Spleen (tissue), 11 donors: ENCODE results near the gene CABLES2. TPM values are rescaled to one million over a fixed set of nuclear protein-coding genes. Genes with fewer than 3 reads are reported as not detected.

Source experiments
- DNase-seq: peaks from one replicate; pipeline ENCODE4 v3.0.0-alpha.2; 2020
- H3K27ac ChIP-seq, 8 donors: fragments of 200-600 bp; sonication (generic) in 7 of 8; 1 replicate in 4 of 8; 2 replicates in 4 of 8; pipeline versions ENCODE4 v1.5.0 to v1.8.0; 2016 to 2021; ENCODE audit warnings: inconsistent platforms in 4 of 8, mild to moderate bottlenecking in 4 of 8, moderate library complexity in 1 of 8
- H3K27me3 ChIP-seq, 7 donors: fragments of 200-600 bp; sonication (generic) in 6 of 7; replicated peaks in 1 of 7; 1 replicate in 4 of 7; 2 replicates in 3 of 7; pipeline versions ENCODE4 v1.5.0 to v1.8.0; 2016 to 2021; ENCODE audit warnings: inconsistent platforms in 3 of 7, mild to moderate bottlenecking in 1 of 7
- H3K36me3 ChIP-seq, 6 donors: fragments of 200-600 bp; sonication (generic) in 5 of 6; 1 replicate in 4 of 6; 2 replicates in 2 of 6; pipeline versions ENCODE4 v1.5.0 to v1.8.0; 2016 to 2021; ENCODE audit warnings: inconsistent platforms in 2 of 6
- H3K4me1 ChIP-seq, 6 donors: fragments of 200-600 bp; sonication (generic) in 5 of 6; 1 replicate in 3 of 6; 2 replicates in 3 of 6; pipeline versions ENCODE4 v1.5.0 to v1.8.0; 2016 to 2021; ENCODE audit warnings: inconsistent platforms in 3 of 6
- H3K4me3 ChIP-seq, 8 donors: fragments of 200-600 bp; sonication (generic) in 7 of 8; 1 replicate in 4 of 8; 2 replicates in 4 of 8; pipeline versions ENCODE4 v1.5.0 to v1.8.0; 2016 to 2021; ENCODE audit warnings: inconsistent platforms in 4 of 8, mild to moderate bottlenecking in 4 of 8, moderate library complexity in 2 of 8
- H3K9me3 ChIP-seq, 8 donors: fragments of 200-600 bp; sonication (generic) in 7 of 8; 1 replicate in 4 of 8; 2 replicates in 4 of 8; pipeline versions ENCODE4 v1.5.0 to v1.8.0; 2016 to 2021; ENCODE audit warnings: inconsistent platforms in 4 of 8
- CTCF ChIP-seq, 11 experiments: fragments of 200-600 bp in 7 of 11; fragments of 450-650 bp in 4 of 11; sonication (generic) in 4 of 11; IDR thresholded peaks in 8 of 11; conservative IDR thresholded peaks in 3 of 11; 1 replicate in 7 of 11; 2 replicates in 4 of 11; pipeline versions ENCODE4 v1.4.0 to v1.8.0; 2016 to 2021; ENCODE audit warnings: antibody characterized with exemption in 11 of 11, inconsistent platforms in 4 of 11, mild to moderate bottlenecking in 1 of 11
- POLR2A ChIP-seq, 3 donors: fragments of 450-650 bp; IDR thresholded peaks; one replicate each; pipeline ENCODE4 v1.5.1; 2017; ENCODE audit warnings: antibody characterized with exemption in 3 of 3, mild to moderate bottlenecking in 1 of 3
- POLR2AphosphoS5 ChIP-seq, 3 donors: sonication (generic); formaldehyde crosslinking; IDR thresholded peaks; one replicate each; pipeline ENCODE4 v1.5.1; 2017; ENCODE audit warnings: antibody characterized with exemption in 3 of 3
- WGBS, 5 donors: extraction: QIAGEN DNeasy Blood & Tissue Kit in 3 of 5; methylation state at CpG; one replicate each; pipeline versions ENCODE4 v1.1.5 to v1.1.7; 2013 to 2018; 5-methylcytosine and 5-hydroxymethylcytosine counted together
- intact Hi-C: fragments of 100-400 bp; cut with DNase I; formaldehyde crosslinking; loops from one replicate; pipeline ENCODE4 v1.15.0; 2023; ENCODE audit warnings: low total_unique reads
- polyA plus RNA-seq, 3 donors: library from polyadenylated mRNA; stranded (reverse); fragments of 200-250 nt; gene quantifications; one replicate each; pipeline ENCODE4 v1.2.1, GENCODE V29; 2013
- total RNA-seq, 7 donors: library from RNA; depleted of rRNA in 3 of 7; stranded (reverse); fragments of >200 nt in 3 of 7; fragmentation: NEBNext Ultra II Directional in 4 of 7; extraction: Animal tissue kit (Norgen Biotek cat#: 25700) in 4 of 7; gene quantifications; one replicate each; pipeline versions ENCODE4 v1.1.0 to v1.2.1, GENCODE V29; 2016 to 2021
- donor health status: healthy with polysubstance abuse.
- donor health status: DM: no; HTN: no; CAD: no; lungs with moderate emphysema.
- donor health status: DM: no; HTN: no; CAD: no.
- donor health status: Bipolar disorder and iron deficiency.
- donor health status: healthy.
- donor health status: DM: no; HTN: no; CAD: no.
- donor health status: DM: yes; HTN: yes; CAD: no.

CABLES2 gene
- total and polyA plus RNA-seq, 10 donors: 2.0 to 5.9 (median 4.0) TPM

- 71 to 80% (median 78%) methylated on average over 16 to 17 of the region's 17 CpGs for WGBS, 5 donors
- intact Hi-C loops: no loop called here
- H3K9me3 ChIP-seq: no peaks in the 10 kb centered on the region
- no peak overlapping the region for H3K4me3 ChIP-seq
- no peak for DNase-seq
- H3K36me3 ChIP-seq: no peaks in the 10 kb centered on the region
- TF ChIP-seq CTCF (IDR thresholded peaks at IDR 0.05 in 8 of 11, conservative IDR thresholded peaks at IDR 0.05 in 3 of 11): no peak
- H3K4me1 ChIP-seq: no peaks in the 10 kb centered on the region
- H3K27ac ChIP-seq: no peak overlapping the region
- peaks cover 0 to 96% (median 24%) of the 10 kb centered on the region in 7 donors for H3K27me3 ChIP-seq
Observed at GRCh38 chr20:62453186-62453808, 46.2 kb upstream of the CABLES2 start.

- no peak overlapping the region for H3K27ac ChIP-seq
- no peak overlapping the region for H3K4me3 ChIP-seq
- WGBS, 5 donors: 67 to 76% (median 72%) methylated on average over 10 to 18 of the region's 18 CpGs
- H3K36me3 ChIP-seq: no peaks in the 10 kb centered on the region
- intact Hi-C loops: no loop called here
- DNase-seq: no peak
- TF ChIP-seq POLR2A (IDR thresholded peaks at IDR 0.05) (no peak), CTCF (IDR thresholded peaks at IDR 0.05 in 8 of 11, conservative IDR thresholded peaks at IDR 0.05 in 3 of 11) (no peak), POLR2AphosphoS5 (IDR thresholded peaks at IDR 0.05) (no peak)
- H3K4me1 ChIP-seq: no peaks in the 10 kb centered on the region
- H3K27me3 ChIP-seq: peaks cover 0 to 96% (median 24%) of the 10 kb centered on the region in 7 donors
- H3K9me3 ChIP-seq: no peaks in the 10 kb centered on the region
Observed at GRCh38 chr20:62452475-62453095, 45.5 kb upstream of the CABLES2 start.

- 81 to 92% (median 87%) methylated on average over 3 of the region's 3 CpGs for WGBS, 5 donors
- DNase-seq: no peak
- H3K36me3 ChIP-seq: no peaks in the 10 kb centered on the region
- intact Hi-C loops: no loop called here
- H3K4me3 ChIP-seq: no peak overlapping the region
- TF ChIP-seq POLR2AphosphoS5 (IDR thresholded peaks at IDR 0.05): no peak
- no peaks in the 10 kb centered on the region for H3K4me1 ChIP-seq
- no peaks in the 10 kb centered on the region for H3K9me3 ChIP-seq
- peaks cover 0 to 94% (median 24%) of the 10 kb centered on the region in 7 donors for H3K27me3 ChIP-seq
- no peak overlapping the region for H3K27ac ChIP-seq
Observed at GRCh38 chr20:62451970-62452369, 44.9 kb upstream of the CABLES2 start.

GRCh38 chr20:62451156-62451767 lies 44.2 kb upstream of the CABLES2 start:
- intact Hi-C loops: no loop called here
- DNase-seq: no peak
- WGBS, 5 donors: 74 to 82% (median 76%) methylated on average over 10 of the region's 10 CpGs
- Histone ChIP-seq H3K9me3 (no peaks in the 10 kb centered on the region), H3K4me1 (no peaks in the 10 kb centered on the region), H3K27ac (no peak overlapping the region), H3K4me3 (no peak overlapping the region), H3K36me3 (no peaks in the 10 kb centered on the region), H3K27me3 (peaks cover 0 to 94% (median 24%) of the 10 kb centered on the region in 7 donors)
- TF ChIP-seq POLR2A (IDR thresholded peaks at IDR 0.05): no peak
- TF ChIP-seq POLR2AphosphoS5 (IDR thresholded peaks at IDR 0.05): no peak
- no peak for TF ChIP-seq CTCF (IDR thresholded peaks at IDR 0.05 in 8 of 11, conservative IDR thresholded peaks at IDR 0.05 in 3 of 11)
